ENCODE measurements around the gene ZNF492. TPM values are rescaled to one million over a fixed set of nuclear protein-coding genes. Genes with fewer than 3 reads are reported as not detected.

ZNF492 gene
- total and polyA plus RNA-seq, 2 experiments from 2014 or later = 0.20 to 0.65 TPM

- no peaks in the 10 kb centered on the region for H4K20me1 ChIP-seq (ENCODE audit: insufficient read depth)
- no peaks in the 10 kb centered on the region for H3K27me3 ChIP-seq (replicated peaks; ENCODE audit: insufficient read depth)
- H3K27ac ChIP-seq = no peak overlapping the region
- 21 to 24% methylated on average over 12 of the region's 12 CpGs for WGBS, 2 experiments (ENCODE audit: low coverage in 1 of 2, low lambda C conversion rate in 2 of 2, missing lambda C conversion rate in 2 of 2)
- H3K9ac ChIP-seq = no peak overlapping the region
- H3K79me2 ChIP-seq (ENCODE audit: insufficient read depth) = no peaks in the 10 kb centered on the region
- no peaks in the 10 kb centered on the region for H3K4me1 ChIP-seq (ENCODE audit: insufficient read depth)
- in situ Hi-C loops (cut with MboI) = no loop called here
- H3F3A ChIP-seq (ENCODE audit: insufficient read depth) = no peaks in the 10 kb centered on the region
- no peak for TF ChIP-seq EZH2phosphoT487 (IDR thresholded peaks at IDR 0.05; ENCODE audit: insufficient read depth, low read depth)
- TF ChIP-seq EZH2 (IDR thresholded peaks at IDR 0.05; ENCODE audit: insufficient read depth, poor library complexity, severe bottlenecking) = no peak
- no peak overlapping the region for H3K4me2 ChIP-seq (ENCODE audit: unreplicated experiment)
- no peak overlapping the region for H3K4me3 ChIP-seq
- H3K9me2 ChIP-seq (ENCODE audit: insufficient read depth) = no peaks in the 10 kb centered on the region
- DNase-seq = no peak
- no peaks in the 10 kb centered on the region for H3K9me3 ChIP-seq (ENCODE audit: low read depth)
- H2AFZ ChIP-seq = no peak overlapping the region
- H3K36me3 ChIP-seq (ENCODE audit: low read depth) = no peaks in the 10 kb centered on the region
Measured at GRCh38 chr19:22605275-22606211, 28.6 kb upstream of the ZNF492 start.

GRCh38 chr19:22606212-22606553 is 27.9 kb upstream of the ZNF492 start:
- no peaks in the 10 kb centered on the region for H3K4me1 ChIP-seq (ENCODE audit: insufficient read depth)
- H3K36me3 ChIP-seq (ENCODE audit: low read depth) = no peaks in the 10 kb centered on the region
- H2AFZ ChIP-seq = no peak overlapping the region
- no peaks in the 10 kb centered on the region for H3K79me2 ChIP-seq (ENCODE audit: insufficient read depth)
- no peaks in the 10 kb centered on the region for H4K20me1 ChIP-seq (ENCODE audit: insufficient read depth)
- no peak for DNase-seq
- H3K4me3 ChIP-seq = no peak overlapping the region
- in situ Hi-C loops (cut with MboI) = no loop called here
- no peaks in the 10 kb centered on the region for H3K9me2 ChIP-seq (ENCODE audit: insufficient read depth)
- H3K27ac ChIP-seq = no peak overlapping the region
- no peak for TF ChIP-seq EZH2phosphoT487 (IDR thresholded peaks at IDR 0.05; ENCODE audit: insufficient read depth, low read depth)
- no peak for TF ChIP-seq EZH2 (IDR thresholded peaks at IDR 0.05; ENCODE audit: insufficient read depth, poor library complexity, severe bottlenecking)
- WGBS, 2 experiments (ENCODE audit: low coverage in 1 of 2, low lambda C conversion rate in 2 of 2, missing lambda C conversion rate in 2 of 2) = 12 to 32% methylated on average over 2 of the region's 2 CpGs
- H3K9ac ChIP-seq = no peak overlapping the region
- no peak overlapping the region for H3K4me2 ChIP-seq (ENCODE audit: unreplicated experiment)
- H3F3A ChIP-seq (ENCODE audit: insufficient read depth) = no peaks in the 10 kb centered on the region
- no peaks in the 10 kb centered on the region for H3K27me3 ChIP-seq (replicated peaks; ENCODE audit: insufficient read depth)
- H3K9me3 ChIP-seq (ENCODE audit: low read depth) = no peaks in the 10 kb centered on the region

GRCh38 chr19:22606954-22607652 is 27.0 kb upstream of the ZNF492 start:
- TF ChIP-seq EZH2 (IDR thresholded peaks at IDR 0.05; ENCODE audit: insufficient read depth, poor library complexity, severe bottlenecking) (no peak), EZH2phosphoT487 (IDR thresholded peaks at IDR 0.05; ENCODE audit: insufficient read depth, low read depth) (no peak)

GRCh38 chr19:22607653-22608430 is 26.3 kb upstream of the ZNF492 start:
- no peaks in the 10 kb centered on the region for H3K9me3 ChIP-seq (ENCODE audit: low read depth)
- no peak overlapping the region for H3K4me3 ChIP-seq
- in situ Hi-C loops (cut with MboI) = no loop called here
- H3K9me2 ChIP-seq (ENCODE audit: insufficient read depth) = no peaks in the 10 kb centered on the region
- H3F3A ChIP-seq (ENCODE audit: insufficient read depth) = no peaks in the 10 kb centered on the region
- no peak overlapping the region for H3K4me2 ChIP-seq (ENCODE audit: unreplicated experiment)
- TF ChIP-seq EZH2phosphoT487 (IDR thresholded peaks at IDR 0.05; ENCODE audit: insufficient read depth, low read depth) (no peak), EZH2 (IDR thresholded peaks at IDR 0.05; ENCODE audit: insufficient read depth, poor library complexity, severe bottlenecking) (no peak)
- H3K79me2 ChIP-seq (ENCODE audit: insufficient read depth) = no peaks in the 10 kb centered on the region
- no peaks in the 10 kb centered on the region for H4K20me1 ChIP-seq (ENCODE audit: insufficient read depth)
- no peaks in the 10 kb centered on the region for H3K36me3 ChIP-seq (ENCODE audit: low read depth)
- no peak overlapping the region for H3K9ac ChIP-seq
- 41 to 50% methylated on average over 16 to 18 of the region's 18 CpGs for WGBS, 2 experiments (ENCODE audit: low coverage in 1 of 2, low lambda C conversion rate in 2 of 2, missing lambda C conversion rate in 2 of 2)
- H3K4me1 ChIP-seq (ENCODE audit: insufficient read depth) = no peaks in the 10 kb centered on the region
- H3K27ac ChIP-seq = no peak overlapping the region
- H2AFZ ChIP-seq = no peak overlapping the region
- H3K27me3 ChIP-seq (replicated peaks; ENCODE audit: insufficient read depth) = no peaks in the 10 kb centered on the region
- no peak for DNase-seq

More at GRCh38 chr19:22606954-22607652, 27.0 kb upstream of the ZNF492 start:
- no peak for DNase-seq
- Histone ChIP-seq H4K20me1 (ENCODE audit: insufficient read depth) (no peaks in the 10 kb centered on the region), H3K9me3 (ENCODE audit: low read depth) (no peaks in the 10 kb centered on the region), H3K27ac (no peak overlapping the region), H3K9me2 (ENCODE audit: insufficient read depth) (no peaks in the 10 kb centered on the region), H3K27me3 (replicated peaks; ENCODE audit: insufficient read depth) (no peaks in the 10 kb centered on the region), H3K36me3 (ENCODE audit: low read depth) (no peaks in the 10 kb centered on the region), H3K9ac (no peak overlapping the region), H3K79me2 (ENCODE audit: insufficient read depth) (no peaks in the 10 kb centered on the region), H3K4me1 (ENCODE audit: insufficient read depth) (no peaks in the 10 kb centered on the region), H3K4me3 (no peak overlapping the region), H2AFZ (no peak overlapping the region), H3F3A (ENCODE audit: insufficient read depth) (no peaks in the 10 kb centered on the region), H3K4me2 (ENCODE audit: unreplicated experiment) (no peak overlapping the region)
- in situ Hi-C loops (cut with MboI) = no loop called here
- 34 to 39% methylated on average over 6 of the region's 6 CpGs for WGBS, 2 experiments (ENCODE audit: low coverage in 1 of 2, low lambda C conversion rate in 2 of 2, missing lambda C conversion rate in 2 of 2)

Measured in GM23248 (cell line).